Measurements from ENCODE around the gene CDC37.

Gene CDC37

GRCh38 chr19:10353793-10354391 lies 49.5 kb downstream of the CDC37 start:
- DNase-seq (ENCODE audit: low spot score), result peak; percentile 61

GRCh38 chr19:10352764-10353671 lies 50.3 kb downstream of the CDC37 start:
- DNase-seq (ENCODE audit: low spot score), result no peak

- DNase-seq (ENCODE audit: low spot score), result no peak
Measured at GRCh38 chr19:10346509-10346908, 56.8 kb downstream of the CDC37 start.

- no peak for DNase-seq (ENCODE audit: low spot score)
Measured at GRCh38 chr19:10344780-10345179, 58.6 kb downstream of the CDC37 start.

- DNase-seq (ENCODE audit: low spot score), result no peak
Measured at GRCh38 chr19:10343495-10343894, 59.8 kb downstream of the CDC37 start.

Data from hematopoietic multipotent progenitor cell treated with erythropoietin and hydrocortisone succinate and interleukin-3 and kit ligand, for 15 days (in vitro differentiated cells).